Endothelial cell of umbilical vein (primary cell): ENCODE measurements around the gene USP11. TPM values are rescaled to one million over a fixed set of nuclear protein-coding genes. Genes with fewer than 3 reads are reported as not detected.

Experiments used
- BruUV-seq: library from RNA; stranded (reverse); fragments of 400-500 nt; replicated peaks from 2 replicates; lab custom pipeline; 2021; lab: Mats Ljungman, UMichigan
- CTCF ChIA-PET: fragments of 300-600, 350-600 bp; sonication (Branson Sonifier 250); formaldehyde crosslinking; loops from one replicate; lab custom pipeline; 2021; ENCODE audit warnings: antibody characterized with exemption, inconsistent platforms; lab: Charles Lee
- POLR2A ChIA-PET: fragments of 300-600, 350-600 bp; sonication (Branson Sonifier 250); formaldehyde crosslinking; loops from one replicate; lab custom pipeline; 2021; ENCODE audit warnings: antibody characterized with exemption, inconsistent platforms; lab: Charles Lee
- DNase-seq: peaks from one replicate; pipeline ENCODE4 v3.0.0-alpha.2; 2011; ENCODE audit warnings: low read depth, low spot score
- FAIRE-seq: peaks from 2 replicates; lab custom pipeline; 2011; peaks lifted over from hg19 to GRCh38; lab: Jason Lieb, UNC
- H2AFZ ChIP-seq: 2 replicates; pipeline ENCODE4 v1.6.0; 2012; ENCODE audit warnings: low read depth, low read length, control low read depth, inconsistent platforms
- H3K27ac ChIP-seq: 2 replicates; pipeline ENCODE4 v1.5.1; 2011; ENCODE audit warnings: low read depth, mild to moderate bottlenecking, control low read depth, low read length, moderate library complexity; ENCODE audit not compliant: insufficient read depth
- H3K27me3 ChIP-seq, 2 experiments: 2 replicates each; pipeline versions ENCODE4 v1.6.0 to v1.6.1; 2011; ENCODE audit warnings: low read length in 2 of 2, mixed read lengths in 1 of 2; ENCODE audit not compliant: control insufficient read depth in 2 of 2, insufficient read depth in 2 of 2
- H3K36me3 ChIP-seq, 2 experiments: 2 replicates in 1 of 2; 3 replicates in 1 of 2; pipeline ENCODE4 v1.5.1; 2011; ENCODE audit warnings: low read length in 2 of 2, mild to moderate bottlenecking in 1 of 2, moderate library complexity in 1 of 2; ENCODE audit not compliant: control insufficient read depth in 2 of 2, insufficient read depth in 2 of 2; ENCODE audit errors: extremely low read depth in 1 of 2
- H3K4me1 ChIP-seq: 3 replicates; pipeline ENCODE4 v1.5.1; 2011; ENCODE audit warnings: mild to moderate bottlenecking, low read length; ENCODE audit not compliant: control insufficient read depth, insufficient read depth; ENCODE audit errors: extremely low read depth
- H3K4me2 ChIP-seq: 2 replicates; pipeline ENCODE4 v1.6.1; 2011; ENCODE audit warnings: low read length, control low read depth, mixed read lengths; ENCODE audit not compliant: insufficient read depth
- H3K4me3 ChIP-seq, 3 experiments: fragments of 200-600 bp in 1 of 3; sonication (generic), shearing (Covaris generic) in 1 of 3; replicated peaks in 1 of 3; 2 replicates each; pipeline ENCODE4 v1.5.1; 2011 to 2016; ENCODE audit warnings: control low read depth in 3 of 3, low read length in 3 of 3, mild to moderate bottlenecking in 2 of 3, inconsistent platforms in 1 of 3, low read depth in 1 of 3, moderate library complexity in 1 of 3; ENCODE audit not compliant: insufficient read depth in 1 of 3
- H3K79me2 ChIP-seq: 2 replicates; pipeline ENCODE4 v1.6.0; 2012; ENCODE audit warnings: low read length, inconsistent platforms; ENCODE audit not compliant: control insufficient read depth, insufficient read depth
- H3K9ac ChIP-seq: replicated peaks from 2 replicates; pipeline ENCODE3; 2011; ENCODE audit warnings: low read length, control low read depth; ENCODE audit not compliant: insufficient read depth; ENCODE audit errors: extremely low read depth
- H3K9me1 ChIP-seq: replicated peaks from 3 replicates; pipeline ENCODE4 v1.6.0; 2011; ENCODE audit warnings: mild to moderate bottlenecking, low read length; ENCODE audit not compliant: control insufficient read depth, insufficient read depth; ENCODE audit errors: extremely low read depth
- H3K9me3 ChIP-seq: replicated peaks from 2 replicates; pipeline ENCODE4 v1.5.1; 2012; ENCODE audit warnings: low read length, inconsistent platforms; ENCODE audit not compliant: control insufficient read depth, insufficient read depth
- H4K20me1 ChIP-seq: replicated peaks from 2 replicates; pipeline ENCODE3; 2011; ENCODE audit warnings: mild to moderate bottlenecking, low read length; ENCODE audit not compliant: control insufficient read depth, insufficient read depth; ENCODE audit errors: extremely low read depth
- EZH2 ChIP-seq: IDR thresholded peaks from 2 replicates; pipeline ENCODE4 v1.6.1; 2012; ENCODE audit warnings: borderline replicate concordance, low read depth, mild to moderate bottlenecking, moderate library complexity, low read length, inconsistent platforms; ENCODE audit not compliant: severe bottlenecking
- GATA2 ChIP-seq: IDR thresholded peaks from 2 replicates; pipeline ENCODE4 v1.7.0; 2011; ENCODE audit warnings: low read depth, mild to moderate bottlenecking, moderate library complexity, mixed read lengths, low read length; ENCODE audit not compliant: insufficient read length, insufficient read depth
- MYC ChIP-seq: IDR thresholded peaks from one replicate; pipeline ENCODE4 v1.6.1; 2011; ENCODE audit warnings: mild to moderate bottlenecking, low read depth, low read length
- POLR2A ChIP-seq: IDR thresholded peaks from 2 replicates; pipeline ENCODE4 v1.6.1; 2012; ENCODE audit warnings: low read depth, mild to moderate bottlenecking, control low read depth, low read length
- dilution Hi-C: fragments of 300-500 bp; cut with MboI; formaldehyde crosslinking; loops from one replicate; pipeline ENCODE4 v1.15.0; 2019; ENCODE audit warnings: low sequenced_read_pairs; ENCODE audit not compliant: extremely low pct_ligation_motif_present
- intact Hi-C: fragments of 100-400 bp; cut with micrococcal nuclease; formaldehyde crosslinking; loops from one replicate; pipeline ENCODE4 v1.10.0; 2022
- polyA plus RNA-seq, 4 experiments: library from polyadenylated mRNA; depleted of rRNA in 3 of 4; stranded (reverse) in 3 of 4; unstranded in 1 of 4; fragments of >200 nt; gene quantifications; 2 replicates each; pipeline versions ENCODE4 v1.2.1 to v1.2.3, GENCODE V29; 2011 to 2012; ENCODE audit warnings: missing spikeins in 1 of 4
- total RNA-seq: library from RNA; stranded (reverse); gene quantifications from 2 replicates; pipeline ENCODE4 v1.2.3, GENCODE V29; 2021
- TF ChIP-seq, protein P1 (sequence below), 2 donors: IDR thresholded peaks; 1 replicate in 1 of 2; 2 replicates in 1 of 2; pipeline ENCODE4 v1.5.1; 2011; ENCODE audit warnings: low read length in 2 of 2, mild to moderate bottlenecking in 2 of 2, moderate library complexity in 2 of 2, control low read depth in 1 of 2, inconsistent platforms in 1 of 2, low read depth in 1 of 2; ENCODE audit not compliant: insufficient read depth in 1 of 2; ENCODE audit errors: extremely low read depth in 1 of 2
- TF ChIP-seq, protein P2 (sequence below): IDR thresholded peaks from 2 replicates; pipeline ENCODE4 v1.6.1; 2011; ENCODE audit not compliant: insufficient read depth, insufficient read length

The USP11 gene
- total and polyA plus RNA-seq, 2 donors (not counting 3 experiments of a cell fraction or from before 2014, with no cell fraction given) = 24.0 to 36.4 TPM

DNA sequence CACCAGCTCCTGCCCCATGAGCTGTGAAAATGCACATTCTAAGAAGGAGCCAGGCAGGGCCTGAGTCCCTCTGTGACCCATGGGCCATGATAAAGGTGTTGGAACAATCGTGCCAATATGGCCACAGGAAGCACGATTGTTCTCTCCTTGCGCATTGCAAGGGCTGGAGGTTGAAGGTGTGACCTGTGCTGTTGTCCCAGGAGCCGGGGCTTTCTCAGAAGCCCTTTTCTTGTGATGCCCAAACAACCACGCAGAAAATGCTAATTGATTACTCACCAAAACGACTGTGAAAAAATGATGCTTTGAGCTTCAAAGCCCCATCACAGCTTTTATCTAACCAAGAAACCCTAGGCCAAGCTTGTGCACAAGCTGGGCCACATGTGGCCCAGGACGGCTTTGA lies 33.8 kb downstream of the USP11 start:
- CTCF ChIA-PET = no interaction called here
- peaks cover 3% of the 10 kb centered on the region for H3K4me1 ChIP-seq
- H4K20me1 ChIP-seq = no peaks in the 10 kb centered on the region
- H3K9ac ChIP-seq = no peak overlapping the region
- intact Hi-C loops = no loop called here
- POLR2A ChIA-PET = no interaction called here
- H3K9me3 ChIP-seq = no peaks in the 10 kb centered on the region
- H3K27ac ChIP-seq = no peak overlapping the region
- H3K36me3 ChIP-seq = no peaks in the 10 kb centered on the region
- no peak overlapping the region for H2AFZ ChIP-seq
- DNase-seq (no peak), FAIRE-seq (no peak)
- TF ChIP-seq POLR2A (no peak), MYC (no peak), EZH2 (no peak)
- TF ChIP-seq, protein P1, sequence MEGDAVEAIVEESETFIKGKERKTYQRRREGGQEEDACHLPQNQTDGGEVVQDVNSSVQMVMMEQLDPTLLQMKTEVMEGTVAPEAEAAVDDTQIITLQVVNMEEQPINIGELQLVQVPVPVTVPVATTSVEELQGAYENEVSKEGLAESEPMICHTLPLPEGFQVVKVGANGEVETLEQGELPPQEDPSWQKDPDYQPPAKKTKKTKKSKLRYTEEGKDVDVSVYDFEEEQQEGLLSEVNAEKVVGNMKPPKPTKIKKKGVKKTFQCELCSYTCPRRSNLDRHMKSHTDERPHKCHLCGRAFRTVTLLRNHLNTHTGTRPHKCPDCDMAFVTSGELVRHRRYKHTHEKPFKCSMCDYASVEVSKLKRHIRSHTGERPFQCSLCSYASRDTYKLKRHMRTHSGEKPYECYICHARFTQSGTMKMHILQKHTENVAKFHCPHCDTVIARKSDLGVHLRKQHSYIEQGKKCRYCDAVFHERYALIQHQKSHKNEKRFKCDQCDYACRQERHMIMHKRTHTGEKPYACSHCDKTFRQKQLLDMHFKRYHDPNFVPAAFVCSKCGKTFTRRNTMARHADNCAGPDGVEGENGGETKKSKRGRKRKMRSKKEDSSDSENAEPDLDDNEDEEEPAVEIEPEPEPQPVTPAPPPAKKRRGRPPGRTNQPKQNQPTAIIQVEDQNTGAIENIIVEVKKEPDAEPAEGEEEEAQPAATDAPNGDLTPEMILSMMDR (IDR thresholded peaks at IDR 0.05; ENCODE audit: extremely low read depth in 1 of 2, insufficient read depth in 1 of 2, low read depth in 1 of 2, low read length in 2 of 2) = no peak
- no TSS peak for BruUV-seq
- H3K4me3 ChIP-seq = no peak overlapping the region
- no peak overlapping the region for H3K4me2 ChIP-seq
- no peaks in the 10 kb centered on the region for H3K9me1 ChIP-seq
- dilution Hi-C loops = no loop called here
- no peaks in the 10 kb centered on the region for H3K27me3 ChIP-seq
- H3K79me2 ChIP-seq = no peaks in the 10 kb centered on the region

GRCh38 chrX:47272013-47272408 lies 39.2 kb downstream of the USP11 start:
- dilution Hi-C loops (no loop called here), intact Hi-C loops (no loop called here)
- H3K79me2 ChIP-seq = no peaks in the 10 kb centered on the region
- no TSS peak for BruUV-seq
- DNase-seq (no peak), FAIRE-seq (no peak)
- no peak overlapping the region for H3K27ac ChIP-seq
- no peaks in the 10 kb centered on the region for H3K4me1 ChIP-seq
- H3K4me3 ChIP-seq = no peak overlapping the region
- TF ChIP-seq GATA2 = no peak
- TF ChIP-seq, protein P2, sequence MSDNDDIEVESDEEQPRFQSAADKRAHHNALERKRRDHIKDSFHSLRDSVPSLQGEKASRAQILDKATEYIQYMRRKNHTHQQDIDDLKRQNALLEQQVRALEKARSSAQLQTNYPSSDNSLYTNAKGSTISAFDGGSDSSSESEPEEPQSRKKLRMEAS = no peak
- no peaks in the 10 kb centered on the region for H3K27me3 ChIP-seq
- ChIA-PET CTCF (no interaction called here), POLR2A (no interaction called here)
- no peaks in the 10 kb centered on the region for H4K20me1 ChIP-seq
- H2AFZ ChIP-seq = no peak overlapping the region
- H3K4me2 ChIP-seq = no peak overlapping the region
- no peaks in the 10 kb centered on the region for H3K36me3 ChIP-seq
- no peaks in the 10 kb centered on the region for H3K9me3 ChIP-seq
- no peaks in the 10 kb centered on the region for H3K9me1 ChIP-seq
- H3K9ac ChIP-seq = no peak overlapping the region
